Colonic mucosa (tissue), 4 donors: ENCODE measurements around the gene GRAP. TPM values are rescaled to one million over a fixed set of nuclear protein-coding genes. Genes with fewer than 3 reads are reported as not detected.
A peak's percentile ranks its signal among the peaks of the same experiment; 100 is the strongest.

Experiments used
- DNase-seq: peaks from one replicate; pipeline ENCODE4 v3.0.0-alpha.2; 2020
- H3K27ac ChIP-seq: fragments of 200-600 bp; one replicate; pipeline ENCODE4 v1.8.0; 2021
- H3K27me3 ChIP-seq: fragments of 200-600 bp; one replicate; pipeline ENCODE4 v1.8.0; 2021
- H3K36me3 ChIP-seq: fragments of 200-600 bp; one replicate; pipeline ENCODE4 v1.8.0; 2021
- H3K4me1 ChIP-seq: fragments of 200-600 bp; one replicate; pipeline ENCODE4 v1.8.0; 2021; ENCODE audit warnings: mild to moderate bottlenecking
- H3K4me3 ChIP-seq: fragments of 200-600 bp; one replicate; pipeline ENCODE4 v1.8.0; 2021
- H3K9ac ChIP-seq, 2 donors: one replicate each; pipeline ENCODE4 v1.7.0; 2013; ENCODE audit warnings: control low read depth in 2 of 2, low read depth in 2 of 2, low read length in 2 of 2
- H3K9me3 ChIP-seq: fragments of 200-600 bp; one replicate; pipeline ENCODE4 v1.8.0; 2021
- intact Hi-C: fragments of 100-400 bp; cut with DNase I; formaldehyde crosslinking; loops from one replicate; pipeline ENCODE4 v1.14.1; 2022
- total RNA-seq, 2 donors: library from RNA; stranded (reverse); fragmentation: NEBNext Ultra II Directional in 1 of 2; extraction: Animal tissue kit (Norgen Biotek cat#: 25700) in 1 of 2; gene quantifications; one replicate each; pipeline ENCODE4 v1.2.1, GENCODE V29; 2021
- TF ChIP-seq, protein P1 (sequence below): fragments of 200-600 bp; IDR thresholded peaks from one replicate; pipeline ENCODE4 v1.8.0; 2022; ENCODE audit warnings: antibody characterized with exemption, mild to moderate bottlenecking
- donor health status: healthy.
- donor health status: DM: no; HTN: no; CAD: no.
- donor health status: DM: no; HTN: no; CAD: no.

The GRAP gene
- total RNA-seq, 2 donors from 2014 or later, result 0.93 to 1.1 TPM

- peaks cover 6% of the 10 kb centered on the region for H3K36me3 ChIP-seq
- DNase-seq, result no peak
- no peak overlapping the region for H3K4me3 ChIP-seq
- H3K9ac ChIP-seq, result no peak overlapping the region
- TF ChIP-seq, protein P1, sequence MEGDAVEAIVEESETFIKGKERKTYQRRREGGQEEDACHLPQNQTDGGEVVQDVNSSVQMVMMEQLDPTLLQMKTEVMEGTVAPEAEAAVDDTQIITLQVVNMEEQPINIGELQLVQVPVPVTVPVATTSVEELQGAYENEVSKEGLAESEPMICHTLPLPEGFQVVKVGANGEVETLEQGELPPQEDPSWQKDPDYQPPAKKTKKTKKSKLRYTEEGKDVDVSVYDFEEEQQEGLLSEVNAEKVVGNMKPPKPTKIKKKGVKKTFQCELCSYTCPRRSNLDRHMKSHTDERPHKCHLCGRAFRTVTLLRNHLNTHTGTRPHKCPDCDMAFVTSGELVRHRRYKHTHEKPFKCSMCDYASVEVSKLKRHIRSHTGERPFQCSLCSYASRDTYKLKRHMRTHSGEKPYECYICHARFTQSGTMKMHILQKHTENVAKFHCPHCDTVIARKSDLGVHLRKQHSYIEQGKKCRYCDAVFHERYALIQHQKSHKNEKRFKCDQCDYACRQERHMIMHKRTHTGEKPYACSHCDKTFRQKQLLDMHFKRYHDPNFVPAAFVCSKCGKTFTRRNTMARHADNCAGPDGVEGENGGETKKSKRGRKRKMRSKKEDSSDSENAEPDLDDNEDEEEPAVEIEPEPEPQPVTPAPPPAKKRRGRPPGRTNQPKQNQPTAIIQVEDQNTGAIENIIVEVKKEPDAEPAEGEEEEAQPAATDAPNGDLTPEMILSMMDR, result no peak
- H3K4me1 ChIP-seq, result peaks cover 12% of the 10 kb centered on the region
- H3K9me3 ChIP-seq, result no peaks in the 10 kb centered on the region
- H3K27me3 ChIP-seq, result no peaks in the 10 kb centered on the region
- intact Hi-C loops, result no loop called here
- H3K27ac ChIP-seq, result no peak overlapping the region
Observed at GRCh38 chr17:18987230-18987610, 59.5 kb downstream of the GRAP start.

DNA sequence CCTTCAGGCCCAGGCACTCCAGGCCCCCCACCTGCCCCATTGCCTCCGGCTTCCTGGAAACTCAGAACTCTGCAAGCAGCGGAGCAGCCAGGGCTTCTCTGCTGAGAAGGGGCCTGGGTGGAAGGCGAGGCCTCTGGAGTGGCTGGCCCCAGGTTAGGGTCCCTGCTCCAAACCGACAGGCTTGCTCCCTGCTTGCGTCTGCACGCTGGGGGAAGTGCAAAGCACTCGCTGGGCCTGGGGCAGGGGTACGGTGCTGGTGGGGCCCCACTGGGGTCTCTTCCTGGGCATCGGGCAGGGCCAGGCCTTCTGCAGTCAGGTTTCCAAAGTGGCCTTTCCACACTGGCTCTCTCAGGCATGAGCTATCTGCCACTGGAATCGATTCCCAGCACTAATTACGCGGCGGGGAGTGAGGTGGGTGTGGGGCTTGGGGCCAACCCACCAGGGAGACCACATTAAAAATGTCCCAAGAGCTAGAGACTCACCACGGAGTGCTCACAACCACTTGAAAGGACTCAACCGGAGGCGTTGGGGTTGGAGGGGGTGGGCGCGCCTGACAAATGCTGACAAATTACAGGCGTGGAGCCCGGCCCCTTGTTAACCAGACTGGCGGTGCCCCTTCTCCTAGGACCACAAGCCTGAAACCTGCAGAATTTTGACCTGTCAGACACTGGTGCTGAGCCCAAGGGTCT is 60.1 kb downstream of the GRAP start:
- Histone ChIP-seq H3K27me3 (no peaks in the 10 kb centered on the region), H3K4me1 (peaks cover 12% of the 10 kb centered on the region), H3K9me3 (no peaks in the 10 kb centered on the region), H3K27ac (no peak overlapping the region), H3K36me3 (peaks cover 6% of the 10 kb centered on the region), H3K4me3 (no peak overlapping the region), H3K9ac (no peak overlapping the region)
- TF ChIP-seq, protein P1, result no peak
- DNase-seq, result no peak
- intact Hi-C loops, result no loop called here

DNA sequence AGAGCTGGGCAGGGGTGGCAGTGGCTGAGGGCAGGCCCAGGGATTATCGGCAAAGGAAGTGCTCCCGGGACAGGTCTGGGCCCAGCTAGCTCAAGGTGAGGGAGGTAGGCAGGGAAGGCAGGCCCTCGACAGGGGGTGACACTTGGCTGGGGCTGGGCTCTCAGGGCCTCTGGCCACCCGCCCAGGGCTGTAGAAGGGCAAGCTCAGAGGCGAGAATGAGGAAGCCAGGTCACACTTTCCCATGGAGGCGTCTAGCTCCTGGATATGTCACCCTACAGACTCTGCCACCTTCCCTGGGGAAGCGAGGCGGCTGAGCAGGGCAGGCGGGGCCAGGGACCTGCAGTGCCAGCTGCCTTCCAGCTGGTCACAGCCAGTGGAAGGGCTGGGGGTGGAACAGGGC is 61.3 kb downstream of the GRAP start:
- Histone ChIP-seq H3K27me3 (no peaks in the 10 kb centered on the region), H3K9ac (peak overlapping the region in 1 of 2 donors; percentile 52), H3K4me1 (peaks cover 20% of the 10 kb centered on the region), H3K4me3 (no peak overlapping the region), H3K9me3 (no peaks in the 10 kb centered on the region), H3K27ac (no peak overlapping the region), H3K36me3 (peaks cover 6% of the 10 kb centered on the region)
- DNase-seq, result no peak
- intact Hi-C loops, result no loop called here
- TF ChIP-seq, protein P1, result no peak

- Histone ChIP-seq H3K9me3 (no peaks in the 10 kb centered on the region), H3K36me3 (peaks cover 6% of the 10 kb centered on the region), H3K27ac (no peak overlapping the region), H3K4me3 (no peak overlapping the region), H3K27me3 (no peaks in the 10 kb centered on the region), H3K4me1 (peaks cover 23% of the 10 kb centered on the region), H3K9ac (no peak overlapping the region)
- TF ChIP-seq, protein P1, result no peak
- intact Hi-C loops, result no loop called here
- no peak for DNase-seq
Observed at GRCh38 chr17:18984273-18985114, 62.3 kb downstream of the GRAP start.

- Histone ChIP-seq H3K4me3 (no peak overlapping the region), H3K27ac (peak overlapping the region; percentile 89), H3K36me3 (no peaks in the 10 kb centered on the region), H3K4me1 (peaks cover 12% of the 10 kb centered on the region), H3K9me3 (no peaks in the 10 kb centered on the region), H3K9ac (peak overlapping the region; percentile 51 to 89), H3K27me3 (no peaks in the 10 kb centered on the region)
- peak; percentile 94 for DNase-seq
- TF ChIP-seq, protein P1, result no peak
- intact Hi-C loops, result no loop called here
Observed at GRCh38 chr17:18981642-18982424, 64.9 kb downstream of the GRAP start.
